SU-DHL-6 (cell line): ENCODE data around the gene C5AR1.

ENCODE experiments used
- H2AFZ ChIP-seq: fragments of 200-600 bp; sonication (generic); 2 replicates; pipeline ENCODE4 v1.6.1; 2014; ENCODE audit warnings: low read depth, mild to moderate bottlenecking, moderate library complexity, mixed read lengths, antibody characterized with exemption, low read length; ENCODE audit not compliant: severe bottlenecking
- H3F3A ChIP-seq: fragments of 200-600 bp; shearing (Covaris generic); 2 replicates; pipeline ENCODE4 v1.6.0; 2016; ENCODE audit warnings: antibody characterized with exemption, mild to moderate bottlenecking; ENCODE audit not compliant: insufficient read depth
- H3K27ac ChIP-seq: fragments of 200-600 bp; sonication (generic); 2 replicates; pipeline ENCODE4 v1.5.1; 2016; ENCODE audit warnings: low read depth, mild to moderate bottlenecking, low read length, moderate library complexity, mixed read lengths
- H3K27me3 ChIP-seq: fragments of 200-600 bp; sonication (generic), shearing (Covaris generic); 2 replicates; pipeline ENCODE4 v1.6.0; 2014; ENCODE audit warnings: mild to moderate bottlenecking, low read length
- H3K36me3 ChIP-seq: fragments of 200-600 bp; sonication (generic); 2 replicates; pipeline ENCODE4 v1.6.1; 2014; ENCODE audit warnings: mild to moderate bottlenecking, low read length, mixed read lengths
- H3K4me2 ChIP-seq: fragments of 300-600, 200-600 bp; shearing (Covaris generic), sonication (generic); 2 replicates; pipeline ENCODE4 v1.6.0; 2014; ENCODE audit warnings: low read length, low read depth, mild to moderate bottlenecking; ENCODE audit not compliant: poor library complexity, severe bottlenecking
- H3K4me3 ChIP-seq: fragments of 200-600 bp; sonication (generic); 2 replicates; pipeline ENCODE4 v1.5.1; 2014; ENCODE audit warnings: antibody characterized with exemption, low read length, mild to moderate bottlenecking, mixed read lengths; ENCODE audit not compliant: insufficient read depth, poor library complexity, severe bottlenecking
- H3K79me2 ChIP-seq: fragments of 200-600 bp; sonication (generic); 2 replicates; pipeline ENCODE4 v1.6.1; 2014; ENCODE audit warnings: mild to moderate bottlenecking, low read length, moderate library complexity; ENCODE audit not compliant: insufficient read depth
- H3K9ac ChIP-seq: fragments of 200-600 bp; sonication (generic); 2 replicates; pipeline ENCODE4 v1.7.0; 2014; ENCODE audit warnings: mild to moderate bottlenecking, low read length
- H3K9me2 ChIP-seq: fragments of 200-600 bp; sonication (generic); replicated peaks from 2 replicates; pipeline ENCODE4 v1.6.1; 2014; ENCODE audit warnings: low read length; ENCODE audit not compliant: insufficient read depth
- H3K9me3 ChIP-seq: fragments of 200-600 bp; sonication (generic); 2 replicates; pipeline ENCODE4 v1.6.1; 2014; ENCODE audit warnings: low read length, mixed read lengths; ENCODE audit not compliant: insufficient read depth
- H4K20me1 ChIP-seq: fragments of 200-600 bp; sonication (generic); 2 replicates; pipeline ENCODE4 v1.6.1; 2014; ENCODE audit warnings: low read depth, mild to moderate bottlenecking, antibody characterized with exemption, low read length, moderate library complexity, mixed read lengths
- CTCF ChIP-seq: fragments of 200-600 bp; sonication (generic); IDR thresholded peaks from one replicate; pipeline ENCODE4 v1.5.1; 2017; ENCODE audit warnings: antibody characterized with exemption, mild to moderate bottlenecking, low read length, moderate library complexity; ENCODE audit not compliant: insufficient read depth, poor library complexity, severe bottlenecking
- EZH2phosphoT487 ChIP-seq: fragments of 200-600 bp; sonication (generic), shearing (Covaris generic); conservative IDR thresholded peaks from 2 replicates; pipeline ENCODE4 v1.6.1; 2018; ENCODE audit warnings: mild to moderate bottlenecking, antibody characterized with exemption, low read length, moderate library complexity, mixed read lengths

The C5AR1 gene

GRCh38 chr19:47266401-47266941, 43.2 kb upstream of the C5AR1 start:
- no peak overlapping the region for H2AFZ ChIP-seq
- TF ChIP-seq CTCF: no peak
- TF ChIP-seq EZH2phosphoT487: no peak
- no peak overlapping the region for H3K4me2 ChIP-seq
- H3K9me3 ChIP-seq: no peaks in the 10 kb centered on the region
- no peaks in the 10 kb centered on the region for H3K79me2 ChIP-seq
- no peaks in the 10 kb centered on the region for H3K9me2 ChIP-seq
- no peak overlapping the region for H3K27ac ChIP-seq
- no peaks in the 10 kb centered on the region for H3K36me3 ChIP-seq
- H4K20me1 ChIP-seq: no peaks in the 10 kb centered on the region
- H3K27me3 ChIP-seq: no peaks in the 10 kb centered on the region
- H3K4me3 ChIP-seq: no peak overlapping the region
- H3K9ac ChIP-seq: no peak overlapping the region
- H3F3A ChIP-seq: no peaks in the 10 kb centered on the region

- Histone ChIP-seq H3K9ac (no peak overlapping the region), H3K36me3 (no peaks in the 10 kb centered on the region), H3K4me2 (no peak overlapping the region), H4K20me1 (no peaks in the 10 kb centered on the region), H3K27me3 (no peaks in the 10 kb centered on the region), H3K79me2 (no peaks in the 10 kb centered on the region), H3F3A (no peaks in the 10 kb centered on the region), H2AFZ (no peak overlapping the region), H3K9me3 (no peaks in the 10 kb centered on the region), H3K27ac (no peak overlapping the region), H3K9me2 (no peaks in the 10 kb centered on the region), H3K4me3 (no peak overlapping the region)
- TF ChIP-seq EZH2phosphoT487 (no peak), CTCF (no peak)
Observed at GRCh38 chr19:47267350-47267759, 42.3 kb upstream of the C5AR1 start.

- no peak overlapping the region for H3K9ac ChIP-seq
- H3K27ac ChIP-seq: no peak overlapping the region
- H2AFZ ChIP-seq: no peak overlapping the region
- no peaks in the 10 kb centered on the region for H3K36me3 ChIP-seq
- no peaks in the 10 kb centered on the region for H4K20me1 ChIP-seq
- no peak for TF ChIP-seq EZH2phosphoT487
- no peak for TF ChIP-seq CTCF
- H3K9me3 ChIP-seq: no peaks in the 10 kb centered on the region
- no peak overlapping the region for H3K4me2 ChIP-seq
- no peaks in the 10 kb centered on the region for H3K79me2 ChIP-seq
- H3K9me2 ChIP-seq: no peaks in the 10 kb centered on the region
- no peak overlapping the region for H3K4me3 ChIP-seq
- H3K27me3 ChIP-seq: no peaks in the 10 kb centered on the region
- H3F3A ChIP-seq: 0 out of 2 replicates have a peak, but pooled peaks cover 6% of the 10 kb centered on the region
Observed at GRCh38 chr19:47268028-47268427, 41.6 kb upstream of the C5AR1 start.
